LNCAP (cell line): ENCODE results near the gene CDKL5.

ENCODE experiments used
- TF ChIP-seq, protein P1 (sequence below): fragments of 450-650 bp; IDR thresholded peaks from 2 replicates; pipeline ENCODE4 v1.5.1; 2017; ENCODE audit warnings: mild to moderate bottlenecking

CDKL5 gene

GRCh38 chrX:18682979-18683387 is 257.6 kb downstream of the CDKL5 start:
- TF ChIP-seq, protein P1, sequence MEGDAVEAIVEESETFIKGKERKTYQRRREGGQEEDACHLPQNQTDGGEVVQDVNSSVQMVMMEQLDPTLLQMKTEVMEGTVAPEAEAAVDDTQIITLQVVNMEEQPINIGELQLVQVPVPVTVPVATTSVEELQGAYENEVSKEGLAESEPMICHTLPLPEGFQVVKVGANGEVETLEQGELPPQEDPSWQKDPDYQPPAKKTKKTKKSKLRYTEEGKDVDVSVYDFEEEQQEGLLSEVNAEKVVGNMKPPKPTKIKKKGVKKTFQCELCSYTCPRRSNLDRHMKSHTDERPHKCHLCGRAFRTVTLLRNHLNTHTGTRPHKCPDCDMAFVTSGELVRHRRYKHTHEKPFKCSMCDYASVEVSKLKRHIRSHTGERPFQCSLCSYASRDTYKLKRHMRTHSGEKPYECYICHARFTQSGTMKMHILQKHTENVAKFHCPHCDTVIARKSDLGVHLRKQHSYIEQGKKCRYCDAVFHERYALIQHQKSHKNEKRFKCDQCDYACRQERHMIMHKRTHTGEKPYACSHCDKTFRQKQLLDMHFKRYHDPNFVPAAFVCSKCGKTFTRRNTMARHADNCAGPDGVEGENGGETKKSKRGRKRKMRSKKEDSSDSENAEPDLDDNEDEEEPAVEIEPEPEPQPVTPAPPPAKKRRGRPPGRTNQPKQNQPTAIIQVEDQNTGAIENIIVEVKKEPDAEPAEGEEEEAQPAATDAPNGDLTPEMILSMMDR, result no peak

DNA sequence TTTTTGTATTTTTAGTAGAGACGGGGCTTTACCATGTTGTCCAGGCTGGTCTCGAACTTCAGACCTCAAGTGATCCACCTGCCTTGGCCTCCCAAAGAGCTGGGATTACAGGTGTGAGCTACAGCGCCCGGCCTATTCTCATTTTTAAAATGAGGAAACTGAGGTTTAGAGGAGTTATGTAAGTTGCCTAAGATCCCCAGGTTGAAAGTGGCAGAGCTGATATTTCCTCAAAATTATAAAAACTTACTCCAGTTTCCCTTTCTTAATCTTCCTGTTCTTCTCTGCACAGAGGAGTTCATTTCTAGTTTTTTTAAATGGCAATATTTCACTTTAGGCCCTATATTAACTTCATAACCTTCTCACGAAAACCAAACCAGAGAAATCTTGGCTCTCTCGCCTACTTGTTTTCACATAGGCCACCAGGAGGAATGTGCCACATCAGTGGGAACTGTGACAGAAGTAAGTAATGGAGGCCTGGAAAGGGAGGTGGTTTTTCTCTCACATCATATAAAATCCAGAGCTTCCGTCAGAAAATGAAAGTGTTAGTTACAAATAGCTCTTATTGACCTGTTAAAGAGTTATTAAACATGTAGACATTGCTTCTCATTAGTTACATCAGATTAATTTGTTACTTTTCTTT is 262.6 kb downstream of the CDKL5 start:
- TF ChIP-seq, protein P1, result no peak

DNA sequence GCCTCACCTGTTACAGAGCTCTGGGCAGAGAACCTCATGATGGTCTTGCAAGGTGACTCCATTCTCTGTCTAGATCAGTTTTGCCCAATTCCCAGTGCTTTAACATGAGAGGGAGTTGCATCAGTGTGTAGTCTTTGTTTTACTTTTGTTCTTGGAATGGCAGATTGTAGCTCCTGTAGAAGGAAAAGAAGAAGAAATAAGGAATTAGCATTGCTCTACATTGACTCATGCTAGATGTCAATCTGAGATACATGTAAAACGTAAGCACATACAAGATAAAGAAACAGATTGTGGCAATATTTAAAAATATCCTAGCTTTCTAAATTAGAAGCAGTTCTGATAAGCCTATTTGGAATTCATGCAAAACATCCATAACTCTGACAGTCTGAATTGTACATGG is 266.0 kb downstream of the CDKL5 start:
- TF ChIP-seq, protein P1, result no peak

GRCh38 chrX:18692541-18692940 is 267.1 kb downstream of the CDKL5 start:
- TF ChIP-seq, protein P1, result no peak

GRCh38 chrX:18696653-18697052 is 271.2 kb downstream of the CDKL5 start:
- TF ChIP-seq, protein P1, result no peak

DNA sequence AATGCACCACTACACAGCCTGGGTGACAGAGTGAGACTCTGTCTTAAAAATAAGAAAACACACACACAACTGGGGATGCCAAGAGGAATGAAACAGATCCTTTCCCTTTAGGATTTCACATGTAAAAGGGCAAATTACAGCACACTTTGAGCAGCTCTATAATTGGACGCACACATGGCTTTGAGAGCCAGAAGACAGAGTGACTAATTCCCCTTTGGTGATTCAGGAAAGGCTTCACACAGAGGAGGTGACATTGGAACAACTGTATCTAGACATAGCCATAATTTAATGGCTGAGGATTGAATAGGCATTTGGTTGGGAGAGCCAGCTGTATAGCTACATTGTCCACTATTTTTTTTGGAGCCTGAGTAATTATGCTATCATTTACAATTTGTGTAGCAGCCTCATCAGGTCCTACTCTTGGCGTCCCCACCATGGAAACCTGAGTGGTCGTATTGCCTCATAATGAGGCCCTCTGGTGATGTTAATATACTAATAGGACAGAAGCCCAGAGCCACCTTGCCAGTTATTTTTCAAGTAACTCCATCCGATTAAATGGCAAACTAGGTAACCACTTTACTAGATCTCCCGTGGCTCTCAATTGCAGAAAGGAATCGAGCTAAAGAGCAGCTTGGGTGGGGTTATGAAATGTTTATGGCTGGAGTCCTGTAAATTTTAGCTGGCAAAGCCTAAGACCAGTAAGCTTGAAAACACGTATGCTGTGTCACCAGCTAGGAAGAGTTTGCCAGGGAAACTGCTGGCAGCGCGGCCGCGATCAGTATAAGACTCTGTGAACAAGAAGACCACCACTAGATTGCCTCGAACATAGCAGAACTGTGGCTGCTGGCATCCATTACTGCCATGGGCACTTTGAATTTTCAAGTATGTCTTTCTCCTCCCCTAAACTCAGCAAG is 273.6 kb downstream of the CDKL5 start:
- TF ChIP-seq, protein P1, result no peak

- TF ChIP-seq, protein P1, result no peak
These were observed 276.4 kb downstream of the CDKL5 start for GRCh38 chrX:18701621-18702361.
